Activated CD4-positive, alpha-beta T cell treated with anti-CD3 and anti-CD28 coated beads for 24 hours (primary cell): ENCODE data around the gene ZNF213.
A peak's percentile ranks its signal among the peaks of the same experiment; 100 is the strongest.
"Not testable (repeated sequence)": the region's sequence is repeated elsewhere in the genome, so short reads cannot be mapped to it uniquely, and the experiment has no call there.

Source experiments
- DNase-seq, 2 donors: peaks; one replicate each; pipeline ENCODE4 v3.0.0-alpha.2; 2020; ENCODE audit warnings: low read depth in 2 of 2

Gene ZNF213

GRCh38 chr16:3148256-3149192 is 13.7 kb downstream of the ZNF213 start:
- DNase-seq = no peak

GRCh38 chr16:3149193-3149530 is 14.3 kb downstream of the ZNF213 start:
- DNase-seq = no peak

- no peak for DNase-seq
Measured at GRCh38 chr16:3149630-3150345, 15.0 kb downstream of the ZNF213 start.

- DNase-seq = peak; percentile 99
Measured at GRCh38 chr16:3150346-3151218, 15.8 kb downstream of the ZNF213 start.

GRCh38 chr16:3152027-3152276 is 17.1 kb downstream of the ZNF213 start:
- no peak for DNase-seq

GRCh38 chr16:3152277-3152990 is 17.6 kb downstream of the ZNF213 start:
- DNase-seq = peak; percentile 84 to 91

- DNase-seq = no peak
Measured at GRCh38 chr16:3152991-3153368, 18.2 kb downstream of the ZNF213 start.

- DNase-seq = no peak
Measured at GRCh38 chr16:3155181-3155580, 20.4 kb downstream of the ZNF213 start.

- DNase-seq = no peak
Measured at GRCh38 chr16:3155972-3156371, 21.1 kb downstream of the ZNF213 start.

GRCh38 chr16:3157229-3158025 is 22.6 kb downstream of the ZNF213 start:
- peak in 1 of 2 donors; percentile 56 for DNase-seq

GRCh38 chr16:3158026-3158509 is 23.2 kb downstream of the ZNF213 start:
- DNase-seq = no peak

GRCh38 chr16:3158510-3159314 is 23.9 kb downstream of the ZNF213 start:
- peak; percentile 73 to 81 for DNase-seq

GRCh38 chr16:3161235-3162018 is 26.6 kb downstream of the ZNF213 start:
- DNase-seq = no peak

- DNase-seq = no peak
Measured at GRCh38 chr16:3164121-3164991, 29.5 kb downstream of the ZNF213 start.

GRCh38 chr16:3165111-3165822 is 30.4 kb downstream of the ZNF213 start:
- DNase-seq = no peak

- DNase-seq = no peak
Measured at GRCh38 chr16:3166505-3166886, 31.7 kb downstream of the ZNF213 start.

GRCh38 chr16:3168729-3169128 is 33.9 kb downstream of the ZNF213 start:
- not testable (repeated sequence) for DNase-seq
